Measurements from ENCODE around the gene FRMPD2.

FRMPD2 gene

GRCh38 chr10:48227213-48227612 lies 47.3 kb downstream of the FRMPD2 start:
- H3K27me3 ChIP-seq (ENCODE audit: insufficient read depth, low read length): no peaks in the 10 kb centered on the region
- H3K9me3 ChIP-seq (ENCODE audit: insufficient read depth, low read depth, low read length): no peaks in the 10 kb centered on the region
- H3K4ac ChIP-seq (ENCODE audit: low read depth, low read length): no peak overlapping the region
- H3K4me2 ChIP-seq (ENCODE audit: low read length): no peak overlapping the region
- H2BK5ac ChIP-seq (ENCODE audit: low read depth, low read length, poor library complexity): no peak overlapping the region
- H3K18ac ChIP-seq (ENCODE audit: low read length): no peak overlapping the region
- no peak overlapping the region for H2BK12ac ChIP-seq (ENCODE audit: low read length)
- no peak for DNase-seq
- H3K79me2 ChIP-seq (ENCODE audit: control insufficient read depth, insufficient read depth, low read length, poor library complexity): no peaks in the 10 kb centered on the region
- no peaks in the 10 kb centered on the region for H3K79me1 ChIP-seq (ENCODE audit: low read length)
- H2AFZ ChIP-seq (ENCODE audit: insufficient read depth, low read length, poor library complexity): no peak overlapping the region
- H3K9ac ChIP-seq (ENCODE audit: low read length): no peak overlapping the region
- H3K23ac ChIP-seq (ENCODE audit: low read length): no peak overlapping the region
- no peak overlapping the region for H4K12ac ChIP-seq (ENCODE audit: low read depth, low read length)
- H3K27ac ChIP-seq (ENCODE audit: low read depth, low read length): no peak overlapping the region
- H3K14ac ChIP-seq (ENCODE audit: low read length): no peak overlapping the region
- no peak overlapping the region for H2AK5ac ChIP-seq (ENCODE audit: low read length)
- H4K91ac ChIP-seq (ENCODE audit: low read depth, low read length): no peak overlapping the region
- H3K36me3 ChIP-seq (ENCODE audit: control insufficient read depth in 1 of 2, insufficient read depth in 2 of 2, low read length in 2 of 2): no peaks in the 10 kb centered on the region
- H2BK120ac ChIP-seq (ENCODE audit: insufficient read depth, low read length, poor library complexity): no peak overlapping the region
- no CpG with 5 or more reads among the region's 6 CpGs for WGBS (ENCODE audit: extremely low coverage, insufficient coverage, insufficient read length)
- H3K4me3 ChIP-seq (ENCODE audit: low read depth, low read length): no peak overlapping the region
- H4K8ac ChIP-seq (ENCODE audit: low read depth, low read length): no peak overlapping the region
- H3K4me1 ChIP-seq (ENCODE audit: control insufficient read depth in 1 of 2, insufficient read depth in 2 of 2, low read length in 2 of 2): peaks cover 0 to 2% of the 10 kb centered on the region in 2 experiments

DNA sequence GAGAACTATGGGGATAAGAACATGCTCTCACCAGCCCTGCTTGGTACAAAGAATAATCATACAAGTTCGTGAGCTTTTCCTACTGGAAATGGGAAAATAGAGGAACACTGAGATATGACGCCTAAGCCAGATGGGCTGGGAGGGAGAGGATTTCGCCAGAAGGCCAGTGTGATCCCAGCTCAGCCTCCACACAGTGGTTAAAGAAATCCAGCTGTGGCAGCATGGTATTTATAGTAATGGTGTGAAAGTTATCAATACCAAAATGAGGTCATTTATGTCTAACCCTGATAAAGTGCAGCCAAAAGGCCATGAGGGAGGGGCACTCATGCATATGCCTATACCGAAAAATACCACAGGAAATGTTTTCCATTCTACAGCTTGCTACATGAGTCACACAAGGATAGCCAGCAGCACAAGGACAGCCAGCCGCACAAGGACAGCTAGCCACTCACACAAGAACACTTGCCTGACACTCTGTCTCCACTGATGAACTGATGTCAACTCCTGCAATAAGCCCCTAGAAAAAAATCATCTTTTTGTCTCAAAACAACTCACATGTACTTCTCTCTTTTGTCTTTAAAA lies 49.4 kb downstream of the FRMPD2 start:
- H3K9me3 ChIP-seq (ENCODE audit: insufficient read depth, low read depth, low read length): no peaks in the 10 kb centered on the region
- no peak overlapping the region for H3K18ac ChIP-seq (ENCODE audit: low read length)
- peak; percentile 34 to 82 for DNase-seq
- H3K4me1 ChIP-seq (ENCODE audit: control insufficient read depth in 1 of 2, insufficient read depth in 2 of 2, low read length in 2 of 2): peaks cover 0 to 2% of the 10 kb centered on the region in 2 experiments
- H4K12ac ChIP-seq (ENCODE audit: low read depth, low read length): no peak overlapping the region
- no peak overlapping the region for H4K8ac ChIP-seq (ENCODE audit: low read depth, low read length)
- no peak overlapping the region for H3K9ac ChIP-seq (ENCODE audit: low read length)
- H2BK5ac ChIP-seq (ENCODE audit: low read depth, low read length, poor library complexity): no peak overlapping the region
- H4K91ac ChIP-seq (ENCODE audit: low read depth, low read length): no peak overlapping the region
- WGBS (ENCODE audit: extremely low coverage, insufficient coverage, insufficient read length): no CpG with 5 or more reads among the region's 5 CpGs
- H3K36me3 ChIP-seq (ENCODE audit: control insufficient read depth in 1 of 2, insufficient read depth in 2 of 2, low read length in 2 of 2): no peaks in the 10 kb centered on the region
- H2BK120ac ChIP-seq (ENCODE audit: insufficient read depth, low read length, poor library complexity): no peak overlapping the region
- no peak overlapping the region for H3K23ac ChIP-seq (ENCODE audit: low read length)
- H3K14ac ChIP-seq (ENCODE audit: low read length): no peak overlapping the region
- H2AFZ ChIP-seq (ENCODE audit: insufficient read depth, low read length, poor library complexity): no peak overlapping the region
- H3K4me3 ChIP-seq (ENCODE audit: low read depth, low read length): no peak overlapping the region
- no peak overlapping the region for H3K4ac ChIP-seq (ENCODE audit: low read depth, low read length)
- no peaks in the 10 kb centered on the region for H3K79me1 ChIP-seq (ENCODE audit: low read length)
- no peak overlapping the region for H3K27ac ChIP-seq (ENCODE audit: low read depth, low read length)
- no peak overlapping the region for H3K4me2 ChIP-seq (ENCODE audit: low read length)
- H2AK5ac ChIP-seq (ENCODE audit: low read length): no peak overlapping the region
- H3K79me2 ChIP-seq (ENCODE audit: control insufficient read depth, insufficient read depth, low read length, poor library complexity): no peaks in the 10 kb centered on the region
- H3K27me3 ChIP-seq (ENCODE audit: insufficient read depth, low read length): no peaks in the 10 kb centered on the region
- no peak overlapping the region for H2BK12ac ChIP-seq (ENCODE audit: low read length)

DNA sequence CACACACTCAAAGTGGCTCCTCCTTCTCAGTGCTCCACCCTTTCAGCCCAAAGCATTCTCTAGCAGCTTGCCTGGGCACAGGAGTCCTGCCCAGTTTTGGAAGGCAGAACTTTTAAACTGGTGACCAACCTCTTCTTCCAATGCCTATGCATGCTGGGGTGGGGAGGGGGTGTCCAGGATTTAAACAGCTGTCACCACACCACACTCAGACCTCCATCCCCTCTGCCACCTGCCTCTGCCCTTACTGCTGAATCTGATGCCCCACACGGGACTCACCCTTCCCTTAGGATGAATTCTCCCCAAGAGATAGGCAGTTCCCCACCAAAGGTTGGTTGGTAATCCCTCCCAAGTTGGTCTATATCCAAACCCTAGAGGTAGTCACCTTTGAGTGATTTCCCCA lies 50.2 kb downstream of the FRMPD2 start:
- Histone ChIP-seq H3K9ac (ENCODE audit: low read length) (no peak overlapping the region), H2AFZ (ENCODE audit: insufficient read depth, low read length, poor library complexity) (no peak overlapping the region), H3K4me1 (ENCODE audit: control insufficient read depth in 1 of 2, insufficient read depth in 2 of 2, low read length in 2 of 2) (peaks cover 0 to 2% of the 10 kb centered on the region in 2 experiments), H3K4me3 (ENCODE audit: low read depth, low read length) (no peak overlapping the region), H3K36me3 (ENCODE audit: control insufficient read depth in 1 of 2, insufficient read depth in 2 of 2, low read length in 2 of 2) (no peaks in the 10 kb centered on the region), H3K4ac (ENCODE audit: low read depth, low read length) (no peak overlapping the region), H3K27ac (ENCODE audit: low read depth, low read length) (no peak overlapping the region), H3K79me2 (ENCODE audit: control insufficient read depth, insufficient read depth, low read length, poor library complexity) (no peaks in the 10 kb centered on the region), H2BK5ac (ENCODE audit: low read depth, low read length, poor library complexity) (no peak overlapping the region), H2AK5ac (ENCODE audit: low read length) (no peak overlapping the region), H4K8ac (ENCODE audit: low read depth, low read length) (no peak overlapping the region), H3K79me1 (ENCODE audit: low read length) (no peaks in the 10 kb centered on the region), H3K9me3 (ENCODE audit: insufficient read depth, low read depth, low read length) (no peaks in the 10 kb centered on the region), H3K14ac (ENCODE audit: low read length) (no peak overlapping the region), H3K27me3 (ENCODE audit: insufficient read depth, low read length) (no peaks in the 10 kb centered on the region), H2BK12ac (ENCODE audit: low read length) (no peak overlapping the region), H3K23ac (ENCODE audit: low read length) (no peak overlapping the region), H2BK120ac (ENCODE audit: insufficient read depth, low read length, poor library complexity) (no peak overlapping the region), H3K4me2 (ENCODE audit: low read length) (no peak overlapping the region), H3K18ac (ENCODE audit: low read length) (no peak overlapping the region), H4K91ac (ENCODE audit: low read depth, low read length) (no peak overlapping the region), H4K12ac (ENCODE audit: low read depth, low read length) (no peak overlapping the region)
- no CpG with 5 or more reads among the region's 1 CpG for WGBS (ENCODE audit: extremely low coverage, insufficient coverage, insufficient read length)
- no peak for DNase-seq

DNA sequence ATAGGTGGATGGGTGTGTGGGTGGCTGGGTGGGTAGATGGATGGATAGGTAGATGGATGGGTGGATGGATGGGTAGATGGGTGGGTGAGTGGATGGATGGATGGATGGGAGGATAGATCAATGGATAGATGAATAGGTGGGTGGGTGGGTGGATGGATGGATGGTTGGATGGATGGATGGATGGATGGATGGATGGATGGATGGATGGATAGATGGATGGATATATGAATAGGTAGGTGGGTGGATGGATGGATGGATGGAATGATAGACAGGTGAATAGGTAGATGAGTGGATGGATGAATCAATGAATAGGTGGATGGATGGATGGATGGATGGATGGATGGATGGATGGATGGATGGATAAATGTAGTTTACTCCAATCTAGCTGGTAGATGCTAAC lies 52.7 kb downstream of the FRMPD2 start:
- Histone ChIP-seq H3K36me3 (ENCODE audit: control insufficient read depth in 1 of 2, insufficient read depth in 2 of 2, low read length in 2 of 2) (no peaks in the 10 kb centered on the region), H3K14ac (ENCODE audit: low read length) (no peak overlapping the region), H3K4me1 (ENCODE audit: control insufficient read depth in 1 of 2, insufficient read depth in 2 of 2, low read length in 2 of 2) (peaks cover 0 to 2% of the 10 kb centered on the region in 2 experiments), H2BK120ac (ENCODE audit: insufficient read depth, low read length, poor library complexity) (no peak overlapping the region), H3K18ac (ENCODE audit: low read length) (no peak overlapping the region), H3K79me2 (ENCODE audit: control insufficient read depth, insufficient read depth, low read length, poor library complexity) (no peaks in the 10 kb centered on the region), H3K27me3 (ENCODE audit: insufficient read depth, low read length) (no peaks in the 10 kb centered on the region), H4K91ac (ENCODE audit: low read depth, low read length) (no peak overlapping the region), H3K4me2 (ENCODE audit: low read length) (no peak overlapping the region), H3K27ac (ENCODE audit: low read depth, low read length) (no peak overlapping the region), H2AK5ac (ENCODE audit: low read length) (no peak overlapping the region), H3K4me3 (ENCODE audit: low read depth, low read length) (no peak overlapping the region), H2BK12ac (ENCODE audit: low read length) (no peak overlapping the region), H3K9ac (ENCODE audit: low read length) (no peak overlapping the region), H2BK5ac (ENCODE audit: low read depth, low read length, poor library complexity) (no peak overlapping the region), H3K23ac (ENCODE audit: low read length) (no peak overlapping the region), H2AFZ (ENCODE audit: insufficient read depth, low read length, poor library complexity) (no peak overlapping the region), H4K12ac (ENCODE audit: low read depth, low read length) (no peak overlapping the region), H3K4ac (ENCODE audit: low read depth, low read length) (no peak overlapping the region), H3K79me1 (ENCODE audit: low read length) (no peaks in the 10 kb centered on the region), H3K9me3 (ENCODE audit: insufficient read depth, low read depth, low read length) (no peaks in the 10 kb centered on the region), H4K8ac (ENCODE audit: low read depth, low read length) (no peak overlapping the region)
- no peak for DNase-seq

Measured in trophoblast cell (in vitro differentiated cells and primary cell).